Measurements from ENCODE around the gene ANKS4B. TPM values are rescaled to one million over a fixed set of nuclear protein-coding genes. Genes with fewer than 3 reads are reported as not detected.
A peak's percentile ranks its signal among the peaks of the same experiment; 100 is the strongest.

Gene ANKS4B
- total and polyA plus RNA-seq, 2 of the 8 experiments (the other 6 are each of a cell fraction or from before 2014, with no cell fraction given), result 0.06 to 0.15 TPM

- no peak overlapping the region for H3K27ac ChIP-seq (ENCODE audit: low read depth, low read length)
- H3K23ac ChIP-seq (ENCODE audit: insufficient read length), result no peak overlapping the region
- H2AK5ac ChIP-seq (ENCODE audit: low read depth, low read length), result no peak overlapping the region
- no peak overlapping the region for H3K56ac ChIP-seq (replicated peaks; ENCODE audit: insufficient read length, low read depth, low read length)
- H3K14ac ChIP-seq (ENCODE audit: insufficient read length), result no peak overlapping the region
- H3K9me3 ChIP-seq (ENCODE audit: insufficient read depth in 2 of 2, low read depth in 1 of 2, low read length in 1 of 2), result no peaks in the 10 kb centered on the region
- H2BK120ac ChIP-seq (replicated peaks; ENCODE audit: low read depth, low read length), result no peak overlapping the region
- DNase-seq (ENCODE audit: low read depth in 1 of 2, low spot score in 2 of 2) (no peak), FAIRE-seq (no peak)
- WGBS, 2 experiments (ENCODE audit: extremely low coverage in 1 of 2, insufficient coverage in 1 of 2, insufficient read length in 1 of 2, insufficient replicate concordance in 2 of 2, low coverage in 1 of 2, low lambda C conversion rate in 2 of 2, missing lambda C conversion rate in 1 of 2), result 95% methylated on average over 4 of the region's 4 CpGs; no CpG with 5 or more reads in 1 of the 2 experiments
- no peak overlapping the region; the same call in 1 of the 2 replicates for H3K18ac ChIP-seq (ENCODE audit: extremely low read depth, low read length)
- no peak overlapping the region for H2BK20ac ChIP-seq (ENCODE audit: low read length)
- H3K4me1 ChIP-seq (replicated peaks in 1 of 4; ENCODE audit: control insufficient read depth in 3 of 4, insufficient read depth in 4 of 4, low read length in 3 of 4), result no peaks in the 10 kb centered on the region
- H3K9ac ChIP-seq (replicated peaks in 1 of 4; ENCODE audit: extremely low read depth in 1 of 4, low read depth in 3 of 4, low read length in 3 of 4), result no peak overlapping the region
- no peaks in the 10 kb centered on the region for H4K20me1 ChIP-seq (replicated peaks in 1 of 2; ENCODE audit: control insufficient read depth in 1 of 2, insufficient read depth in 2 of 2, low read length in 2 of 2)
- no peak overlapping the region for H3K4ac ChIP-seq (replicated peaks; ENCODE audit: insufficient read length, low read depth, low read length)
- H3K36me3 ChIP-seq (ENCODE audit: control insufficient read depth in 2 of 4, insufficient read depth in 4 of 4, low read length in 3 of 4), result no peaks in the 10 kb centered on the region
- no peak overlapping the region for H3K4me3 ChIP-seq (ENCODE audit: extremely low read depth in 1 of 4, insufficient read depth in 2 of 4, low read depth in 3 of 4, low read length in 4 of 4)
- CTCF ChIA-PET (ENCODE audit: partially characterized antibody), result interaction anchor here (0.9 to 1.3 kb wide), 2 partner anchors 39 to 87 kb away, joined by 4 read pairs; no protein-coding TSS in a partner anchor
- H2BK12ac ChIP-seq (ENCODE audit: low read depth, low read length), result no peak overlapping the region
- no peak overlapping the region for H4K91ac ChIP-seq (replicated peaks; ENCODE audit: insufficient read length, low read length)
- no peak overlapping the region for H2BK5ac ChIP-seq (ENCODE audit: low read depth, low read length)
- H3K4me2 ChIP-seq (ENCODE audit: insufficient read depth in 1 of 2, low read depth in 2 of 2, low read length in 2 of 2), result no peak overlapping the region; a peak in 1 of 4 replicates
- peak overlapping the region; percentile 95 for H2AFZ ChIP-seq (ENCODE audit: low read length)
- POLR2A ChIA-PET (ENCODE audit: partially characterized antibody), result interaction anchor here (0.7 kb wide), 2 partner anchors 9 to 82 kb away, joined by 3 read pairs; no protein-coding TSS in a partner anchor
- no peaks in the 10 kb centered on the region for H3K79me2 ChIP-seq (ENCODE audit: control insufficient read depth in 1 of 2, insufficient read depth in 2 of 2, low read length in 2 of 2)
- H4K5ac ChIP-seq (ENCODE audit: insufficient read length, low read depth, low read length), result no peak overlapping the region
- no peak overlapping the region for H4K8ac ChIP-seq (ENCODE audit: extremely low read depth, insufficient read depth, low read length)
- H2BK15ac ChIP-seq (ENCODE audit: low read length), result no peak overlapping the region
- H3K23me2 ChIP-seq (ENCODE audit: low read depth, low read length), result no peaks in the 10 kb centered on the region
- no peaks in the 10 kb centered on the region for H3K79me1 ChIP-seq (ENCODE audit: low read depth, low read length)
- H3K27me3 ChIP-seq (replicated peaks in 1 of 4; ENCODE audit: control insufficient read depth in 3 of 4, extremely low read depth in 1 of 4, insufficient read depth in 3 of 4, low read length in 3 of 4), result no peaks in the 10 kb centered on the region
- no peak for TF ChIP-seq RNF2 (IDR thresholded peaks at IDR 0.05; ENCODE audit: borderline replicate concordance, low read depth, low read length, missing control alignments, poor library complexity, severe bottlenecking)
- no peak for TF ChIP-seq RXRA (IDR thresholded peaks at IDR 0.05; ENCODE audit: insufficient read depth, low read depth, low read length)
- no peak for TF ChIP-seq ATF2 (IDR thresholded peaks at IDR 0.05; ENCODE audit: low read length)
- no peak for TF ChIP-seq ASH2L (IDR thresholded peaks at IDR 0.05; ENCODE audit: low read length)
- no peak for TF ChIP-seq POLR2A (IDR thresholded peaks at IDR 0.05; ENCODE audit: control extremely low read depth in 1 of 2, low read depth in 2 of 2, low read length in 2 of 2)
- TF ChIP-seq SIRT6 (IDR thresholded peaks at IDR 0.05; ENCODE audit: low read length), result no peak
- no peak for TF ChIP-seq EP300 (IDR thresholded peaks at IDR 0.05; ENCODE audit: borderline replicate concordance in 1 of 2, low read depth in 2 of 2, low read length in 2 of 2)
- TF ChIP-seq TAF7 (optimal IDR thresholded peaks at IDR 0.05; ENCODE audit: borderline replicate concordance, low read depth, low read length), result no peak
- no peak for TF ChIP-seq SUZ12 (IDR thresholded peaks at IDR 0.05; ENCODE audit: low read length)
- no peak for TF ChIP-seq TCF12 (IDR thresholded peaks at IDR 0.05; ENCODE audit: low read depth, low read length)
Observed at GRCh38 chr16:21214086-21214485, 19.4 kb upstream of the ANKS4B start.

Data from H1 (cell line).